ENCODE results near the gene ZRANB1. TPM values are rescaled to one million over a fixed set of nuclear protein-coding genes. Genes with fewer than 3 reads are reported as not detected.

The ZRANB1 gene
- 8.0 and 10.8 TPM in 2 replicates for total RNA-seq

GRCh38 chr10:124941823-124942222, at the start of gene ZRANB1:
Gene ZRANB1, plus strand, starts transcription at chr10:124942123. Its CDS starts 371 bp downstream, at chr10:124942494.

Other genes starting within 250 kb of the ZRANB1 start
- gene FAM53B, start 197.7 kb upstream of the ZRANB1 start, total RNA-seq, result 14.0 and 14.5 TPM in 2 replicates
- 11.7 and 16.0 TPM in 2 replicates for gene EEF1AKMT2, start 150.2 kb upstream of the ZRANB1 start, total RNA-seq
- gene ABRAXAS2, start 140.3 kb upstream of the ZRANB1 start, total RNA-seq, result 8.3 and 8.6 TPM in 2 replicates
- 68.8 and 81.0 TPM in 2 replicates for gene CTBP2, start 218.4 kb downstream of the ZRANB1 start, total RNA-seq